ENCODE measurements around the gene H1-8. TPM values are rescaled to one million over a fixed set of nuclear protein-coding genes. Genes with fewer than 3 reads are reported as not detected.

Gene H1-8
- polyA plus RNA-seq, 4 donors: not detected

DNA sequence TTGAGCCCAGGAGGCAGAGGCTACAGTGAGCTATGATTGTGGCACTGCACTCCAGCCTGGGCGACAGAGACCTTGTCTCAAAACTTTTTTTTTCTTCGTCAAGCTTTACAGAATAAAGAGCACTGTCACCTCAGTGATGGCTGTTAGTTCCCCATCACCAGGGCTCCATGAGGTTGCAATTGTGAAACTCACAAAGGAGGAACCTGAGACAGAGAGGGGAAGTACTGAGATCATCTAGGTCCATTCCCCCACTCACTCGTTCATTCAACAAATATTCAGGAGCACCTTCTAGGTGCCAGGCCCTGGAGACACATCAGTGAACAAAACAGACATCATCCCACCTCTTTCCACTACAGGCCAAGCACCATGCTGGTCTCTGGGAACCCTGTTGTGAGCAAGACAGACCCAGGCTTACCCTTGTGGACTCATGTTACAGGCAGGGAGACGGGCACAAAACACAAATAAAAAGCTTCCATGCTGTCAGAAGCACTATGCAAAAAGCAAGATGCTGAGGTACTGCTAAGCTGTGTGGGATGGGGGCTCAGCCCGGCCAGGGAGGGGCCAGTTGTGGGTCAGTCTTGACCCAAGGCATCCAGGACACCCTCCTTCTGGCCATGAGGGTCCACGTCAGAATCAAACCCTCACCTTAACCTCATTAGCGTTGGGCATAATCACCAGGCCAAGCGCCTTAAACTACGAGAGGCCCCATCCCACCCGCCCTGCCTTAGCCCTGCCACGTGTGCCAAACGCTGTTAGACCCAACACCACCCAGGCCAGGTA is 16.7 kb upstream of the H1-8 start:
- Histone ChIP-seq H3K27me3 (ENCODE audit: control insufficient read depth in 3 of 3, insufficient read depth in 3 of 3, low read length in 3 of 3) (no peaks in the 10 kb centered on the region), H3K4me1 (ENCODE audit: control insufficient read depth in 3 of 3, insufficient read depth in 2 of 3, low read depth in 1 of 3, low read length in 2 of 3) (peaks cover 0 to 2% (median 0%) of the 10 kb centered on the region in 3 donors), H3K9me3 (ENCODE audit: control insufficient read depth in 2 of 2, insufficient read depth in 1 of 2, low read depth in 1 of 2, low read length in 1 of 2) (no peaks in the 10 kb centered on the region), H3K27ac (ENCODE audit: low read depth in 1 of 3, low read length in 2 of 3) (no peak overlapping the region), H3K4me3 (ENCODE audit: low read depth in 1 of 3, low read length in 3 of 3) (no peak overlapping the region), H3K36me3 (ENCODE audit: control insufficient read depth in 3 of 3, insufficient read depth in 2 of 3, low read depth in 1 of 3, low read length in 3 of 3) (peaks cover 0 to 5% (median 0%) of the 10 kb centered on the region in 3 donors)
- WGBS, 3 donors: 72 to 81% (median 73%) methylated on average over 12 of the region's 12 CpGs
- FAIRE-seq (no peak), DNase-seq (no peak)

DNA sequence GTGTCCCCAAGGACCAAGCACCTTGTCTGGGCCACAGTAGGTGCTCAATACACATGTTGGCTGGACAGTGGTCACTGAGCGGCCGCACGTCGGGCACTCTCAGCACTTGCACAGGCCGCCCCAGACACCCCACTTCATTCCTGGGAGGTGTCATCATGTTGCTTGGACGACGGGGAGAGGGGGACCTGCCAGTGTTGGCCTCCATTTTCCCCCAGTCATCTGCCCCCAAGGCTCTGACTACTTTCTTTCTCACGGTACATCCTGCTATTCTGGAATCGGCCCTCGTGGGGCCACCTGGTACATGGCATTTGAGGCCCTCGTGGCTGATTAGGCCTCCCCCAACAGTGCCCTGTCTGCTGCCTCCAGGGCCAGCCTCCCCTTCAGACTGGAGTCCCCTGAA is 15.7 kb upstream of the H1-8 start:
- no peaks in the 10 kb centered on the region for H3K9me3 ChIP-seq (ENCODE audit: control insufficient read depth in 2 of 2, insufficient read depth in 1 of 2, low read depth in 1 of 2, low read length in 1 of 2)
- peaks cover 0 to 2% (median 0%) of the 10 kb centered on the region in 3 donors for H3K4me1 ChIP-seq (ENCODE audit: control insufficient read depth in 3 of 3, insufficient read depth in 2 of 3, low read depth in 1 of 3, low read length in 2 of 3)
- FAIRE-seq (no peak), DNase-seq (no peak)
- no peaks in the 10 kb centered on the region for H3K27me3 ChIP-seq (ENCODE audit: control insufficient read depth in 3 of 3, insufficient read depth in 3 of 3, low read length in 3 of 3)
- H3K4me3 ChIP-seq (ENCODE audit: low read depth in 1 of 3, low read length in 3 of 3): no peak overlapping the region
- H3K27ac ChIP-seq (ENCODE audit: low read depth in 1 of 3, low read length in 2 of 3): no peak overlapping the region
- H3K36me3 ChIP-seq (ENCODE audit: control insufficient read depth in 3 of 3, insufficient read depth in 2 of 3, low read depth in 1 of 3, low read length in 3 of 3): peaks cover 0 to 3% (median 0%) of the 10 kb centered on the region in 3 donors
- 88 to 92% (median 91%) methylated on average over 11 of the region's 11 CpGs for WGBS, 3 donors

DNA sequence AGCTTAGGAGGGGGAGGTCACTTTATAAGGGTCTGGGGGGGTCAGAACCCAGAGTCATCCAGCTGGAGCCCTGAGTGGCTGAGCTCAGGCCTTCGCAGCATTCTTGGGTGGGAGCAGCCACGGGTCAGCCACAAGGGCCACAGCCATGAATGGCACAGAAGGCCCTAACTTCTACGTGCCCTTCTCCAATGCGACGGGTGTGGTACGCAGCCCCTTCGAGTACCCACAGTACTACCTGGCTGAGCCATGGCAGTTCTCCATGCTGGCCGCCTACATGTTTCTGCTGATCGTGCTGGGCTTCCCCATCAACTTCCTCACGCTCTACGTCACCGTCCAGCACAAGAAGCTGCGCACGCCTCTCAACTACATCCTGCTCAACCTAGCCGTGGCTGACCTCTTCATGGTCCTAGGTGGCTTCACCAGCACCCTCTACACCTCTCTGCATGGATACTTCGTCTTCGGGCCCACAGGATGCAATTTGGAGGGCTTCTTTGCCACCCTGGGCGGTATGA is 14.3 kb upstream of the H1-8 start, which contains the start of gene RHO:
Gene RHO, plus strand, starts transcription at position 51 of the 512 bp plus-strand sequence. Its CDS starts 95 bp downstream, at position 146.
- Histone ChIP-seq H3K9me3 (ENCODE audit: control insufficient read depth in 2 of 2, insufficient read depth in 1 of 2, low read depth in 1 of 2, low read length in 1 of 2) (no peaks in the 10 kb centered on the region), H3K4me3 (ENCODE audit: low read depth in 1 of 3, low read length in 3 of 3) (no peak within 1 kb of the TSS), H3K4me1 (ENCODE audit: control insufficient read depth in 3 of 3, insufficient read depth in 2 of 3, low read depth in 1 of 3, low read length in 2 of 3) (peaks cover 0 to 2% (median 0%) of the 10 kb centered on the region in 3 donors), H3K27ac (ENCODE audit: low read depth in 1 of 3, low read length in 2 of 3) (no peak within 1 kb of the TSS), H3K36me3 (ENCODE audit: control insufficient read depth in 3 of 3, insufficient read depth in 2 of 3, low read depth in 1 of 3, low read length in 3 of 3) (no peaks in the 10 kb centered on the region), H3K27me3 (ENCODE audit: control insufficient read depth in 3 of 3, insufficient read depth in 3 of 3, low read length in 3 of 3) (no peaks in the 10 kb centered on the region)
- no peak for DNase-seq
- 92 to 93% (median 93%) methylated on average over 18 of the region's 18 CpGs for WGBS, 3 donors
- no peak for FAIRE-seq

DNA sequence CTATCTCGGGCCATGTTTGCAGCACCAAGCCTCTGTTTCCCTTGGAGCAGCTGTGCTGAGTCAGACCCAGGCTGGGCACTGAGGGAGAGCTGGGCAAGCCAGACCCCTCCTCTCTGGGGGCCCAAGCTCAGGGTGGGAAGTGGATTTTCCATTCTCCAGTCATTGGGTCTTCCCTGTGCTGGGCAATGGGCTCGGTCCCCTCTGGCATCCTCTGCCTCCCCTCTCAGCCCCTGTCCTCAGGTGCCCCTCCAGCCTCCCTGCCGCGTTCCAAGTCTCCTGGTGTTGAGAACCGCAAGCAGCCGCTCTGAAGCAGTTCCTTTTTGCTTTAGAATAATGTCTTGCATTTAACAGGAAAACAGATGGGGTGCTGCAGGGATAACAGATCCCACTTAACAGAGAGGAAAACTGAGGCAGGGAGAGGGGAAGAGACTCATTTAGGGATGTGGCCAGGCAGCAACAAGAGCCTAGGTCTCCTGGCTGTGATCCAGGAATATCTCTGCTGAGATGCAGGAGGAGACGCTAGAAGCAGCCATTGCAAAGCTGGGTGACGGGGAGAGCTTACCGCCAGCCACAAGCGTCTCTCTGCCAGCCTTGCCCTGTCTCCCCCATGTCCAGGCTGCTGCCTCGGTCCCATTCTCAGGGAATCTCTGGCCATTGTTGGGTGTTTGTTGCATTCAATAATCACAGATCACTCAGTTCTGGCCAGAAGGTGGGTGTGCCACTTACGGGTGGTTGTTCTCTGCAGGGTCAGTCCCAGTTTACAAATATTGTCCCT is 13.4 kb upstream of the H1-8 start:
- WGBS, 3 donors: 77 to 82% (median 81%) methylated on average over 12 of the region's 12 CpGs
- Histone ChIP-seq H3K27ac (ENCODE audit: low read depth in 1 of 3, low read length in 2 of 3) (no peak overlapping the region), H3K36me3 (ENCODE audit: control insufficient read depth in 3 of 3, insufficient read depth in 2 of 3, low read depth in 1 of 3, low read length in 3 of 3) (no peaks in the 10 kb centered on the region), H3K9me3 (ENCODE audit: control insufficient read depth in 2 of 2, insufficient read depth in 1 of 2, low read depth in 1 of 2, low read length in 1 of 2) (no peaks in the 10 kb centered on the region), H3K4me1 (ENCODE audit: control insufficient read depth in 3 of 3, insufficient read depth in 2 of 3, low read depth in 1 of 3, low read length in 2 of 3) (peaks cover 0 to 2% (median 0%) of the 10 kb centered on the region in 3 donors), H3K4me3 (ENCODE audit: low read depth in 1 of 3, low read length in 3 of 3) (no peak overlapping the region), H3K27me3 (ENCODE audit: control insufficient read depth in 3 of 3, insufficient read depth in 3 of 3, low read length in 3 of 3) (no peaks in the 10 kb centered on the region)
- no peak for DNase-seq
- FAIRE-seq: no peak

DNA sequence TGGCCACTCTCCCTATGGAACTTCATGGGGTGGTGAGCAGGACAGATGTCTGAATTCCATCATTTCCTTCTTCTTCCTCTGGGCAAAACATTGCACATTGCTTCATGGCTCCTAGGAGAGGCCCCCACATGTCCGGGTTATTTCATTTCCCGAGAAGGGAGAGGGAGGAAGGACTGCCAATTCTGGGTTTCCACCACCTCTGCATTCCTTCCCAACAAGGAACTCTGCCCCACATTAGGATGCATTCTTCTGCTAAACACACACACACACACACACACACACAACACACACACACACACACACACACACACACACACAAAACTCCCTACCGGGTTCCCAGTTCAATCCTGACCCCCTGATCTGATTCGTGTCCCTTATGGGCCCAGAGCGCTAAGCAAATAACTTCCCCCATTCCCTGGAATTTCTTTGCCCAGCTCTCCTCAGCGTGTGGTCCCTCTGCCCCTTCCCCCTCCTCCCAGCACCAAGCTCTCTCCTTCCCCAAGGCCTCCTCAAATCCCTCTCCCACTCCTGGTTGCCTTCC is 12.7 kb upstream of the H1-8 start:
- WGBS, 3 donors: 36 to 53% (median 44%) methylated on average over 5 to 6 of the region's 6 CpGs
- Histone ChIP-seq H3K27me3 (ENCODE audit: control insufficient read depth in 3 of 3, insufficient read depth in 3 of 3, low read length in 3 of 3) (no peaks in the 10 kb centered on the region), H3K36me3 (ENCODE audit: control insufficient read depth in 3 of 3, insufficient read depth in 2 of 3, low read depth in 1 of 3, low read length in 3 of 3) (no peaks in the 10 kb centered on the region), H3K4me1 (ENCODE audit: control insufficient read depth in 3 of 3, insufficient read depth in 2 of 3, low read depth in 1 of 3, low read length in 2 of 3) (peaks cover 0 to 2% (median 0%) of the 10 kb centered on the region in 3 donors), H3K4me3 (ENCODE audit: low read depth in 1 of 3, low read length in 3 of 3) (no peak overlapping the region), H3K9me3 (ENCODE audit: control insufficient read depth in 2 of 2, insufficient read depth in 1 of 2, low read depth in 1 of 2, low read length in 1 of 2) (no peaks in the 10 kb centered on the region), H3K27ac (ENCODE audit: low read depth in 1 of 3, low read length in 2 of 3) (no peak overlapping the region)
- FAIRE-seq (no peak), DNase-seq (no peak)

DNA sequence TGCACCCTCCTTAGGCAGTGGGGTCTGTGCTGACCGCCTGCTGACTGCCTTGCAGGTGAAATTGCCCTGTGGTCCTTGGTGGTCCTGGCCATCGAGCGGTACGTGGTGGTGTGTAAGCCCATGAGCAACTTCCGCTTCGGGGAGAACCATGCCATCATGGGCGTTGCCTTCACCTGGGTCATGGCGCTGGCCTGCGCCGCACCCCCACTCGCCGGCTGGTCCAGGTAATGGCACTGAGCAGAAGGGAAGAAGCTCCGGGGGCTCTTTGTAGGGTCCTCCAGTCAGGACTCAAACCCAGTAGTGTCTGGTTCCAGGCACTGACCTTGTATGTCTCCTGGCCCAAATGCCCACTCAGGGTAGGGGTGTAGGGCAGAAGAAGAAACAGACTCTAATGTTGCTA is 12.2 kb upstream of the H1-8 start:
- H3K4me3 ChIP-seq (ENCODE audit: low read depth in 1 of 3, low read length in 3 of 3): no peak overlapping the region
- H3K27me3 ChIP-seq (ENCODE audit: control insufficient read depth in 3 of 3, insufficient read depth in 3 of 3, low read length in 3 of 3): no peaks in the 10 kb centered on the region
- DNase-seq (no peak), FAIRE-seq (no peak)
- peaks cover 0 to 2% (median 0%) of the 10 kb centered on the region in 3 donors for H3K4me1 ChIP-seq (ENCODE audit: control insufficient read depth in 3 of 3, insufficient read depth in 2 of 3, low read depth in 1 of 3, low read length in 2 of 3)
- no peak overlapping the region for H3K27ac ChIP-seq (ENCODE audit: low read depth in 1 of 3, low read length in 2 of 3)
- 93 to 95% (median 95%) methylated on average over 13 of the region's 13 CpGs for WGBS, 3 donors
- H3K36me3 ChIP-seq (ENCODE audit: control insufficient read depth in 3 of 3, insufficient read depth in 2 of 3, low read depth in 1 of 3, low read length in 3 of 3): no peaks in the 10 kb centered on the region
- no peaks in the 10 kb centered on the region for H3K9me3 ChIP-seq (ENCODE audit: control insufficient read depth in 2 of 2, insufficient read depth in 1 of 2, low read depth in 1 of 2, low read length in 1 of 2)

DNA sequence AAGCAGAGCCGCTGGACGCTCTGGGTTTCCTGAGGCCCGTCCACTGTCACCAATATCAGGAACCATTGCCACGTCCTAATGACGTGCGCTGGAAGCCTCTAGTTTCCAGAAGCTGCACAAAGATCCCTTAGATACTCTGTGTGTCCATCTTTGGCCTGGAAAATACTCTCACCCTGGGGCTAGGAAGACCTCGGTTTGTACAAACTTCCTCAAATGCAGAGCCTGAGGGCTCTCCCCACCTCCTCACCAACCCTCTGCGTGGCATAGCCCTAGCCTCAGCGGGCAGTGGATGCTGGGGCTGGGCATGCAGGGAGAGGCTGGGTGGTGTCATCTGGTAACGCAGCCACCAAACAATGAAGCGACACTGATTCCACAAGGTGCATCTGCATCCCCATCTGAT is 11.3 kb upstream of the H1-8 start:
- 90 to 92% (median 91%) methylated on average over 11 of the region's 11 CpGs for WGBS, 3 donors
- FAIRE-seq (no peak), DNase-seq (no peak)

DNA sequence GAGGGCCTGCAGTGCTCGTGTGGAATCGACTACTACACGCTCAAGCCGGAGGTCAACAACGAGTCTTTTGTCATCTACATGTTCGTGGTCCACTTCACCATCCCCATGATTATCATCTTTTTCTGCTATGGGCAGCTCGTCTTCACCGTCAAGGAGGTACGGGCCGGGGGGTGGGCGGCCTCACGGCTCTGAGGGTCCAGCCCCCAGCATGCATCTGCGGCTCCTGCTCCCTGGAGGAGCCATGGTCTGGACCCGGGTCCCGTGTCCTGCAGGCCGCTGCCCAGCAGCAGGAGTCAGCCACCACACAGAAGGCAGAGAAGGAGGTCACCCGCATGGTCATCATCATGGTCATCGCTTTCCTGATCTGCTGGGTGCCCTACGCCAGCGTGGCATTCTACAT is 10.7 kb upstream of the H1-8 start:
- DNase-seq (no peak), FAIRE-seq (no peak)

More for the DNA sequence above, 11.3 kb upstream of the H1-8 start:
- peaks cover 0 to 2% (median 0%) of the 10 kb centered on the region in 3 donors for H3K4me1 ChIP-seq (ENCODE audit: control insufficient read depth in 3 of 3, insufficient read depth in 2 of 3, low read depth in 1 of 3, low read length in 2 of 3)
- no peak overlapping the region for H3K4me3 ChIP-seq (ENCODE audit: low read depth in 1 of 3, low read length in 3 of 3)
- no peaks in the 10 kb centered on the region for H3K9me3 ChIP-seq (ENCODE audit: control insufficient read depth in 2 of 2, insufficient read depth in 1 of 2, low read depth in 1 of 2, low read length in 1 of 2)
- H3K36me3 ChIP-seq (ENCODE audit: control insufficient read depth in 3 of 3, insufficient read depth in 2 of 3, low read depth in 1 of 3, low read length in 3 of 3): no peaks in the 10 kb centered on the region
- H3K27me3 ChIP-seq (ENCODE audit: control insufficient read depth in 3 of 3, insufficient read depth in 3 of 3, low read length in 3 of 3): no peaks in the 10 kb centered on the region
- no peak overlapping the region for H3K27ac ChIP-seq (ENCODE audit: low read depth in 1 of 3, low read length in 2 of 3)

More for the DNA sequence above, 10.7 kb upstream of the H1-8 start:
- WGBS, 3 donors: 95 to 96% (median 96%) methylated on average over 18 to 20 of the region's 20 CpGs
- Histone ChIP-seq H3K27ac (ENCODE audit: low read depth in 1 of 3, low read length in 2 of 3) (no peak overlapping the region), H3K4me3 (ENCODE audit: low read depth in 1 of 3, low read length in 3 of 3) (no peak overlapping the region), H3K9me3 (ENCODE audit: control insufficient read depth in 2 of 2, insufficient read depth in 1 of 2, low read depth in 1 of 2, low read length in 1 of 2) (no peaks in the 10 kb centered on the region), H3K27me3 (ENCODE audit: control insufficient read depth in 3 of 3, insufficient read depth in 3 of 3, low read length in 3 of 3) (no peaks in the 10 kb centered on the region), H3K36me3 (ENCODE audit: control insufficient read depth in 3 of 3, insufficient read depth in 2 of 3, low read depth in 1 of 3, low read length in 3 of 3) (no peaks in the 10 kb centered on the region), H3K4me1 (ENCODE audit: control insufficient read depth in 3 of 3, insufficient read depth in 2 of 3, low read depth in 1 of 3, low read length in 2 of 3) (peaks cover 0 to 2% (median 0%) of the 10 kb centered on the region in 3 donors)

All from small intestine (tissue), 7 donors.